Esophagus (tissue), 2 donors: Measurements from ENCODE around the gene GREB1L. TPM values are rescaled to one million over a fixed set of nuclear protein-coding genes. Genes with fewer than 3 reads are reported as not detected.
"Not testable (repeated sequence)": the region's sequence is repeated elsewhere in the genome, so short reads cannot be mapped to it uniquely, and the experiment has no call there.

Source experiments
- H3K27ac ChIP-seq, 2 donors: one replicate each; pipeline ENCODE4 v1.5.1; 2013; ENCODE audit warnings: low read depth in 2 of 2, mild to moderate bottlenecking in 2 of 2, inconsistent platforms in 1 of 2, low read length in 1 of 2, moderate library complexity in 1 of 2
- H3K27me3 ChIP-seq, 2 donors: one replicate each; pipeline ENCODE4 v1.6.1; 2013; ENCODE audit warnings: low read length in 2 of 2, control low read depth in 1 of 2, mild to moderate bottlenecking in 1 of 2; ENCODE audit not compliant: insufficient read depth in 2 of 2, control insufficient read depth in 1 of 2
- H3K36me3 ChIP-seq, 2 donors: one replicate each; pipeline ENCODE4 v1.6.1; 2013; ENCODE audit warnings: low read length in 1 of 2; ENCODE audit not compliant: control insufficient read depth in 2 of 2, insufficient read depth in 2 of 2
- H3K4me1 ChIP-seq, 2 donors: one replicate each; pipeline ENCODE4 v1.6.1; 2013; ENCODE audit warnings: low read length in 1 of 2; ENCODE audit not compliant: control insufficient read depth in 2 of 2, insufficient read depth in 2 of 2
- H3K4me3 ChIP-seq, 2 donors: one replicate each; pipeline ENCODE4 v1.5.1; 2013; ENCODE audit warnings: low read length in 2 of 2, mild to moderate bottlenecking in 2 of 2, low read depth in 1 of 2, moderate library complexity in 1 of 2
- H3K9me3 ChIP-seq, 2 donors: one replicate each; pipeline ENCODE4 v1.6.1; 2013; ENCODE audit warnings: mild to moderate bottlenecking in 2 of 2, low read depth in 1 of 2, low read length in 1 of 2, moderate library complexity in 1 of 2; ENCODE audit not compliant: control insufficient read depth in 2 of 2, insufficient read depth in 1 of 2
- WGBS, 2 donors: extraction: QIAGEN DNeasy Blood & Tissue Kit; methylation state at CpG; one replicate each; pipeline ENCODE4 v1.1.7; 2013; 5-methylcytosine and 5-hydroxymethylcytosine counted together
- polyA plus RNA-seq, 2 donors: library from polyadenylated mRNA; stranded (reverse); fragments of 200-250 nt; gene quantifications; one replicate each; pipeline ENCODE4 v1.2.3, GENCODE V29; 2013
- donor health status: healthy with polysubstance abuse.
- donor health status: Bipolar disorder and iron deficiency.

GREB1L gene
- polyA plus RNA-seq, 2 donors, result 0.16 to 0.31 TPM

DNA sequence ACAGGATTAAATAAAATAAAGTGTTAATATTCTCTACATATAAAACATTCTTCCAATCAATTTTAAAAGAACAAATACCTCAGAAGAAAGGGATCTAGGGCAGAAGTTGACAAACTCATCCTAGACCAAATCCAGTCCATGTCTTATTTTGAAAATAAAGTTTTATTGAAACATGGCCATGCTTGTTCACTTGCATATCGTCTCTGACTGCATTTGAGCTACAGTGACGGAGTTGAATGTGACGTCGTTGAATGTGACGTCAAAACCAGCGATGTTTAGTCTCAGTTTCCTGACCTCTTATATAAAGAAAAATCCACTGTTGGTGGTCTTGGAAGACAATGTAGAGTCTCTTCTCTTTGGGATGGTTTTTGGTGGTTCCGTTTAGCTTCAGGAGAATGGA is 33.6 kb downstream of the GREB1L start:
- WGBS, 2 donors, result 88 to 95% methylated on average over 7 of the region's 7 CpGs
- Histone ChIP-seq H3K4me1 (no peaks in the 10 kb centered on the region), H3K27me3 (no peaks in the 10 kb centered on the region), H3K4me3 (no peak overlapping the region), H3K36me3 (no peaks in the 10 kb centered on the region), H3K9me3 (peaks cover 0 to 3% of the 10 kb centered on the region in 2 donors), H3K27ac (no peak overlapping the region)

- no peak overlapping the region for H3K4me3 ChIP-seq
- H3K4me1 ChIP-seq, result no peaks in the 10 kb centered on the region
- H3K36me3 ChIP-seq, result no peaks in the 10 kb centered on the region
- H3K27ac ChIP-seq, result no peak overlapping the region
- 94% methylated on average over 4 of the region's 4 CpGs for WGBS, 2 donors
- peaks cover 0 to 3% of the 10 kb centered on the region in 2 donors for H3K9me3 ChIP-seq
- H3K27me3 ChIP-seq, result no peaks in the 10 kb centered on the region
Observed at GRCh38 chr18:21277578-21277977, 35.5 kb downstream of the GREB1L start.

DNA sequence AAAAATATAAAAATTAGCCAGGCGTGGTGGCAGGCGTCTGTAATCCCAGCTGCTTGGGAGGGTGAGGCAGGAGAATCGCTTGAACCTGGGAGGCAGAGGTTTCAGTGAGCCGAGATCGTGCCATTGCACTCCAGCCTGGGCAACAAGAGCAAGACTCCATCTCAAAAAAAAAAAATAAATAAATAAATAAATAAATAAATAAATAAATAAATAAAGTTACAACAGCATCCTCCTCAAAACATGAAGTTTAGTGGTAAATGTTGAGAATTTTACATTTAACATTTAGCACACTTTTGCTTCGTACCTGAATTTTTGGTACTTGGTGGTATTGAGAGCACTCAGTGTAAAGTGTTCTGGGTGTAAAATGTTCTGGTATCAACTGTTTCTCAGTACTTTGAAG is 36.2 kb downstream of the GREB1L start:
- H3K4me3 ChIP-seq, H3K27ac ChIP-seq, H3K4me1 ChIP-seq, H3K9me3 ChIP-seq, H3K27me3 ChIP-seq, H3K36me3 ChIP-seq: not testable (repeated sequence)
- 88 to 94% methylated on average over 6 of the region's 6 CpGs for WGBS, 2 donors

GRCh38 chr18:21281603-21282002 is 39.6 kb downstream of the GREB1L start:
- no peak overlapping the region for H3K4me3 ChIP-seq
- H3K4me1 ChIP-seq, result no peaks in the 10 kb centered on the region
- no peaks in the 10 kb centered on the region for H3K27me3 ChIP-seq
- H3K9me3 ChIP-seq, result no peaks in the 10 kb centered on the region
- H3K27ac ChIP-seq, result no peak overlapping the region
- no peaks in the 10 kb centered on the region for H3K36me3 ChIP-seq

- no peak overlapping the region for H3K4me3 ChIP-seq
- no peaks in the 10 kb centered on the region for H3K27me3 ChIP-seq
- H3K36me3 ChIP-seq, result no peaks in the 10 kb centered on the region
- H3K9me3 ChIP-seq, result no peaks in the 10 kb centered on the region
- no peak overlapping the region for H3K27ac ChIP-seq
- no peaks in the 10 kb centered on the region for H3K4me1 ChIP-seq
- 64 to 67% methylated on average over 3 of the region's 3 CpGs for WGBS, 2 donors
Observed at GRCh38 chr18:21284540-21284939, 42.5 kb downstream of the GREB1L start.

DNA sequence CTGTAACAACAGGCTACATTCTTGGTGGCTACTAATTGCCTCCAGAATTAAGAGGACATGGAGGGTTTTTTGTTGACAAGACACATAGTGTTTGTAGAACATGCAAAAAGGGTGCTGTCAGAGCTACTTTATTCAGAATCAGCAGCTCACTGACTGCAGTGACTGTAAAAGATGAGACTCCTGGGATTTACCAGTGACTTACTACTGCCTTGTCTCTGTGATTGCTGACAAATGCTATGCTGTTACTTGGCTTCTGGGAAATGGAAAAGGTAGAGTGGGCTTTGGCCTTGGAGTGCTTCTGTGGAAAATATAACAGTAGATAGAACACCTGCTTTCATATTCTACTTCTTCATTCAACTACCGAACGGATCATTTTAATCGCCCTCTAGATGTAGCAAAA is 47.8 kb downstream of the GREB1L start:
- Histone ChIP-seq H3K27me3 (no peaks in the 10 kb centered on the region), H3K4me1 (no peaks in the 10 kb centered on the region), H3K36me3 (no peaks in the 10 kb centered on the region), H3K9me3 (no peaks in the 10 kb centered on the region), H3K4me3 (no peak overlapping the region), H3K27ac (no peak overlapping the region)
- 92 to 93% methylated on average over 3 of the region's 3 CpGs for WGBS, 2 donors

- no peaks in the 10 kb centered on the region for H3K36me3 ChIP-seq
Observed at GRCh38 chr18:21291106-21291505, 49.1 kb downstream of the GREB1L start.

GRCh38 chr18:21293479-21293878 is 51.4 kb downstream of the GREB1L start:
- 92 to 94% methylated on average over 3 of the region's 3 CpGs for WGBS, 2 donors

More at GRCh38 chr18:21291106-21291505, 49.1 kb downstream of the GREB1L start:
- Histone ChIP-seq H3K4me1 (no peaks in the 10 kb centered on the region), H3K4me3 (no peak overlapping the region), H3K27ac (no peak overlapping the region), H3K9me3 (no peaks in the 10 kb centered on the region), H3K27me3 (no peaks in the 10 kb centered on the region)
- WGBS, 2 donors, result 51% methylated on average over 3 of the region's 3 CpGs

DNA sequence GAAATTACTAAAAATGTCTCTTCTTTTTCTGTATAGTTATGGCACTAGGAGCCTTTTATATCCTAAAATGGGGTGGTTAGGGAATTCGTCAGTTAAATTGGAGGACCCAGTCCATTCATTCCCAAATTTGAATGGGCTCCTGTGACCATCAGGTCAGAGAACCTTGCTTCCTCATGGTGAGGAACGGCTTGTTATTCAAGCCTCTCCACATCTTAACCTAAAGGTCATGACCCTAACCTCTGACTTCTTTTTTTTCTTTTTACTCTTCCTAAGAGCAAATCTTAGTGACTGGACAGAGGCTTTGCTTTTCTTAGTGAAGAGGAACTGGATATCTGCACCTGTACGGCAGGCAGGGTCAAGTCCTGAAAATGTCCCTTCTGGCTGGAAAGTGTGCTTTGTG is 53.1 kb downstream of the GREB1L start:
- no peaks in the 10 kb centered on the region for H3K36me3 ChIP-seq
- H3K4me1 ChIP-seq, result no peaks in the 10 kb centered on the region
- WGBS, 2 donors, result 64 to 68% methylated on average over 3 of the region's 3 CpGs
- H3K27me3 ChIP-seq, result no peaks in the 10 kb centered on the region
- no peak overlapping the region for H3K4me3 ChIP-seq
- H3K9me3 ChIP-seq, result no peaks in the 10 kb centered on the region
- H3K27ac ChIP-seq, result no peak overlapping the region

More at GRCh38 chr18:21293479-21293878, 51.4 kb downstream of the GREB1L start:
- H3K4me1 ChIP-seq, result no peaks in the 10 kb centered on the region
- no peaks in the 10 kb centered on the region for H3K36me3 ChIP-seq
- no peak overlapping the region for H3K4me3 ChIP-seq
- H3K27me3 ChIP-seq, result no peaks in the 10 kb centered on the region
- no peak overlapping the region for H3K27ac ChIP-seq
- no peaks in the 10 kb centered on the region for H3K9me3 ChIP-seq

GRCh38 chr18:21296045-21296444 is 54.0 kb downstream of the GREB1L start:
- no peaks in the 10 kb centered on the region for H3K27me3 ChIP-seq
- WGBS, 2 donors, result 77 to 82% methylated on average over 1 of the region's 1 CpG
- no peak overlapping the region for H3K4me3 ChIP-seq
- no peaks in the 10 kb centered on the region for H3K9me3 ChIP-seq
- H3K27ac ChIP-seq, result no peak overlapping the region
- H3K36me3 ChIP-seq, result no peaks in the 10 kb centered on the region
- H3K4me1 ChIP-seq, result no peaks in the 10 kb centered on the region
